ENCODE measurements around the gene EFHD2. TPM values are rescaled to one million over a fixed set of nuclear protein-coding genes. Genes with fewer than 3 reads are reported as not detected.
A peak's percentile ranks its signal among the peaks of the same experiment; 100 is the strongest.

EFHD2 gene
- total RNA-seq, 1 experiment from 2014 or later = 107 TPM

DNA sequence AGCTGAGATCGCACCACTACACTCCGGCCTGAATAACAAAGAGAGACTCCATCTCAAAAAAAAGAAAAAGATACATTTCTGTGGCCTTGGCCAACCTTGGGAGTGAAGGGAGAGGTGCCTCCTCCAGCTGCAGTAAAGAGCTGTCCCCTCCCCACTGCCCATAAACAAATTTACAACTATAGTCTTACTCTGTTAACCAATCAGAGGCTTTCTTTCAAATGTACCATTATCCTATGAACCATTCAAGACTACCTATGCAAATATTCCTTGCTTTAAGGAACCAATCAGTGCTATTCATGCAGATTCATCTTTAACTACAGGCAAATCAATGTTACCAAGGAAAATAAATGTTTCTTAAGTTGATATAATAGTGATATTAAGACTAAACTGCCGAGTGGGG, 67.2 kb downstream of the EFHD2 start:
- no peak for DNase-seq (ENCODE audit: low read depth)

DNA sequence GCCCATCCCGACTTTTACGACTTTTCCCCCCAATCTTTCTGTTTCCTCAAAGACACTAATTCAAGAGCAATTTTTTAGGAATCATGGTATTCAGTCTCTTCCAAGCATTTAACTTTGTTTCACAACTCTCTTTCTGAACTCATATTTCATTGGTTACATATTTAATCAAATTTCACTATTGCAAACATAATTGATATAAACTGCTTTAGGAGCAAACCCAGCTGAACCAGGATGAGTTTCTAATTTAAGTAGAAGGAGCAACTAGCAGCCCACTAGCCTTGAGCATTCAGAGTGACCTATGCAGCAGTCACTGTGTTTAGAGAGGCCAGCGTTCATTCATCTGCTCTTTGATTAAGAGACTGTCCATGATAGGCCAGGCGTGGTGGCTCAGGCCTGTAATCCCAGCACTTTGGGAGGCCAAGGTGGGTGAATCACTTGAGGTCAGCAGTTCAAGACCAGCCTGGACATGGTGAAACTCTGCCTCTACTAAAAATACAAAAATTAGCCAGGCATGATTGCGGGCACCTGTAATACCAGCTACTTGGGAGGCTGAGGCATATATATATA, 68.0 kb downstream of the EFHD2 start:
- DNase-seq (ENCODE audit: low read depth) = peak; percentile 3

Other genes starting within 250 kb of the EFHD2 start
- 0.64 and 1.3 TPM in 2 replicates for gene FHAD1, start 162.7 kb upstream of the EFHD2 start, total RNA-seq (2014; rRNA removed; shearing (Covaris generic))
- 0.15 TPM in 1 of 2 replicates, not detected in the other for gene CTRC, start 28.6 kb downstream of the EFHD2 start, total RNA-seq (2014; rRNA removed; shearing (Covaris generic))
- not detected in 2 replicates for gene CELA2A, start 46.8 kb downstream of the EFHD2 start, total RNA-seq (2014; rRNA removed; shearing (Covaris generic))
- not detected in 2 replicates for gene CELA2B, start 66.2 kb downstream of the EFHD2 start, total RNA-seq (2014; rRNA removed; shearing (Covaris generic))
- 5.0 and 10.1 TPM in 2 replicates for gene CASP9, start 114.3 kb downstream of the EFHD2 start, total RNA-seq (2014; rRNA removed; shearing (Covaris generic))
- 12.1 and 17.6 TPM in 2 replicates for gene DNAJC16, start 117.0 kb downstream of the EFHD2 start, total RNA-seq (2014; rRNA removed; shearing (Covaris generic))
- 1.3 and 2.6 TPM in 2 replicates for gene AGMAT, start 175.2 kb downstream of the EFHD2 start, total RNA-seq (2014; rRNA removed; shearing (Covaris generic))
- 17.4 and 19.4 TPM in 2 replicates for gene DDI2, start 207.6 kb downstream of the EFHD2 start, total RNA-seq (2014; rRNA removed; shearing (Covaris generic))

Measured in M059J (cell line).